HG02798 (cell line): ENCODE measurements around the gene JOSD1.

Experiments used
- ATAC-seq: cut with Tn5 transposase; IDR thresholded peaks from one replicate; pipeline ENCODE4 v1.9.1; 2021; ENCODE audit warnings: mild to moderate bottlenecking; ENCODE audit not compliant: unreplicated experiment, poor library complexity

JOSD1 gene

DNA sequence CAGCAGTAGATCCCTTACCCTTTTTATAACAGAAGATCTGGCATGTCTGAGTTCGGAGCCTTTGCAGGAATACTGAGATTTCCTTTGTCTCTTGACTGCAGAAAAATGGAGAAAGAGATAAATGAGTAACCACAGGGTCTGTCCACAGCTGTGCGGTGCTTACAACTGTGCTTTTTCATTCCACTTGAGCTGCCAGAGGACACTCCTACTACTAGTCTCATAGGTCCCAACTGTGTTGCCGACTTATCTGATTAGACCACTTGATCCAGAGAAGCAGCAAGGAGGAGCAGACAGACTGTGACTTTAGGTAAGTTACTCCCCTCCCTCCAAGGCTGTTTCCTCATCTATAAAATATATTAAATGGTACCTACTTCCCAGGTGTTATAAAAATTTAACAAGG lies 62.0 kb downstream of the JOSD1 start:
- ATAC-seq, result no peak

DNA sequence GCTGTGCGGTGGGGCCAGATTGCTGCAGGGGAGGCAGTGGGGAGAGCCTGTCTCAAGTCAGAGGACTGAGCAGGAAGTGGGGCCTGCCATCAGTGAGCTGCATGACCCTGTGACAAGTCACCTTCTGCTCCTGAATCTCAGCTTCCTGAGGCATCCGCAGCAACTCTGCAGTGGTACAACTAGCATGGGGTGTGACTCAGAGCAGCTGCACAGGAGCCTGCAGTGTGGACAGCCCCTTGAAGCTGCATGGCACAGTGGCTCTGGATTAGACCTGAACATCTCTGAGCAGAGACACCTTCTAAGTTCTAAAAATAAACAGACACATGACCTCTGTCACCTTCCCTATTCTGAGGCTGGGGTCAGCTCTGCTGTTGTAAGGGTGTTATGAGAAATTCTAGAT lies 62.5 kb downstream of the JOSD1 start:
- no peak for ATAC-seq
